Large intestine (tissue), 3 donors: Measurements from ENCODE around the gene C21orf91. TPM values are rescaled to one million over a fixed set of nuclear protein-coding genes. Genes with fewer than 3 reads are reported as not detected.

Source experiments
- DNase-seq, 2 donors: peaks; one replicate each; pipeline versions ENCODE4 v3.0.0 to v3.0.0-alpha.2; 2013
- H3K27ac ChIP-seq: one replicate; pipeline ENCODE4 v1.5.1; 2013; ENCODE audit warnings: low read length
- H3K27me3 ChIP-seq: 2 replicates; pipeline ENCODE4 v1.6.1; 2013; ENCODE audit warnings: low read length; ENCODE audit not compliant: control insufficient read depth, insufficient read depth
- H3K36me3 ChIP-seq: 2 replicates; pipeline ENCODE4 v1.6.1; 2013; ENCODE audit warnings: low read length; ENCODE audit not compliant: control insufficient read depth, insufficient read depth
- H3K4me1 ChIP-seq: one replicate; pipeline ENCODE4 v1.6.1; 2013; ENCODE audit warnings: low read length; ENCODE audit not compliant: control insufficient read depth, insufficient read depth
- H3K4me3 ChIP-seq: one replicate; pipeline ENCODE4 v1.5.1; 2013; ENCODE audit warnings: low read length
- H3K9me3 ChIP-seq: one replicate; pipeline ENCODE4 v1.6.1; 2013; ENCODE audit warnings: mild to moderate bottlenecking, low read depth, low read length, moderate library complexity; ENCODE audit not compliant: control insufficient read depth
- WGBS: methylation state at CpG from one replicate; pipeline ENCODE4 v1.1.5; 2013; ENCODE audit warnings: low lambda C conversion rate; ENCODE audit not compliant: insufficient coverage; 5-methylcytosine and 5-hydroxymethylcytosine counted together
- polyA plus RNA-seq: library from polyadenylated mRNA; unstranded; fragments of 120-200 nt; gene quantifications from one replicate; pipeline ENCODE4 v1.2.1, GENCODE V29; 2013

C21orf91 gene
- polyA plus RNA-seq, 1 donor, result 9.7 TPM

- WGBS, result no CpG with 5 or more reads among the region's 2 CpGs
- no peak for DNase-seq
- H3K27me3 ChIP-seq, result no peaks in the 10 kb centered on the region
- H3K27ac ChIP-seq, result no peak overlapping the region
- peaks cover 9% of the 10 kb centered on the region for H3K36me3 ChIP-seq
- H3K4me1 ChIP-seq, result no peaks in the 10 kb centered on the region
- no peak overlapping the region for H3K4me3 ChIP-seq
- H3K9me3 ChIP-seq, result no peaks in the 10 kb centered on the region
Observed at GRCh38 chr21:17786851-17787181, 32.3 kb downstream of the C21orf91 start.

DNA sequence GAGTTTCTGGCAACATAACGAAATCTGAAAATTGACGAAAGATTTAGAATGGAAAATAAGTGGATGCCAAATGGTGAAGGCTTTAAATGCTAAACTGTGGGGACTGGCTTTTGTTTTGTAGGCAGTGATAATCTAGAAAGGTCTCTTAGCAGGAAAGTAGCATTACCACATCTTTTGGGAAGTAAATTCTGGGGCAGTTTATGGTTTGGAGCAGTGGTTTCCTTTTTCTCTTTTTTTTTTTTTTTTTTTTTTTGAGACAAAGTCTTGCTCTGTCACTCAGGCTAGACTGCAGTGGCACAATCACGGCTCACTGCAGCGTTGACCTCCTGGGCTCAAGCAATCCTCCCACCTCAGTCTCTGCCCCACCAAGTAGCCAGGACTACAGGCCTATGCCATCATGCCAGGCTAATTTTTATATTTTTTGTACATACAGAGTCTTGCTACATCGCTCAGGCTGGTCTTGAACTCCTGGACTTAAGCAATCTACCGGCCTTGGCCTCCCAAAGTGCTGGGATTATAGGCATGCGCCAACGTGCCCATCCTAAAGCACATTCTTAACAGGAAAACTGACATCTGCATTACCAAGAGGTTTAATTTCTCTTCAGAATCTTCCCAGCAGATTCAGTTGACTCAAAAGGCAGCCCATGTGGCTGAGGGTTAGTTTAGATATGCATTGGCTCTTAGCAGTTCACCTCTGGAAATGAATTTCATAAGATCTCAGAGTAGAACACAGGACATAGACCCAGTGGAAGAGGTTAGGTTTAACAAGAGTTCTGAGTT, 32.9 kb downstream of the C21orf91 start:
- H3K4me3 ChIP-seq, result no peak overlapping the region
- H3K36me3 ChIP-seq, result peaks cover 9% of the 10 kb centered on the region
- no peak for DNase-seq
- H3K27me3 ChIP-seq, result no peaks in the 10 kb centered on the region
- WGBS, result 100% methylated on average over 1 of the region's 8 CpGs
- H3K9me3 ChIP-seq, result no peaks in the 10 kb centered on the region
- H3K27ac ChIP-seq, result no peak overlapping the region
- H3K4me1 ChIP-seq, result no peaks in the 10 kb centered on the region

DNA sequence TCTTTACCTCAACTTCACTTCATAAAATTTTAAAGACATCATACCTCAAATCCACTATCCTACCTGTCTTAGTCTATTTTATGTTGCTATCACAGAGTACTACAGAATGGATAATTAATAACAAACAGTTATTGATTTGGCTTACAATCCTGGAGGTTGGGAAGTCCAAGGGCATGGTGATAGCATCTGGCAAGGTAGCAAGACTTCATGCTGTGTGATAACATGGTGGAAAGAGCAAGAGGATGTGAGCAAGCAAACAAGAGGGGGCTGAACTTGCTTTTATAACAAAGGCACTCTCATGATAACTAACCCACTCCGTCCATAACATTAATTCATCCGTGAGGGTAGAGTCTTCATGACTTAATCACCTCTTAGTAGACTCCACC, 33.8 kb downstream of the C21orf91 start:
- DNase-seq, result no peak
- WGBS, result no CpG with 5 or more reads among the region's 2 CpGs
- Histone ChIP-seq H3K4me3 (no peak overlapping the region), H3K9me3 (no peaks in the 10 kb centered on the region), H3K27ac (no peak overlapping the region), H3K4me1 (no peaks in the 10 kb centered on the region), H3K27me3 (no peaks in the 10 kb centered on the region), H3K36me3 (peaks cover 9% of the 10 kb centered on the region)

DNA sequence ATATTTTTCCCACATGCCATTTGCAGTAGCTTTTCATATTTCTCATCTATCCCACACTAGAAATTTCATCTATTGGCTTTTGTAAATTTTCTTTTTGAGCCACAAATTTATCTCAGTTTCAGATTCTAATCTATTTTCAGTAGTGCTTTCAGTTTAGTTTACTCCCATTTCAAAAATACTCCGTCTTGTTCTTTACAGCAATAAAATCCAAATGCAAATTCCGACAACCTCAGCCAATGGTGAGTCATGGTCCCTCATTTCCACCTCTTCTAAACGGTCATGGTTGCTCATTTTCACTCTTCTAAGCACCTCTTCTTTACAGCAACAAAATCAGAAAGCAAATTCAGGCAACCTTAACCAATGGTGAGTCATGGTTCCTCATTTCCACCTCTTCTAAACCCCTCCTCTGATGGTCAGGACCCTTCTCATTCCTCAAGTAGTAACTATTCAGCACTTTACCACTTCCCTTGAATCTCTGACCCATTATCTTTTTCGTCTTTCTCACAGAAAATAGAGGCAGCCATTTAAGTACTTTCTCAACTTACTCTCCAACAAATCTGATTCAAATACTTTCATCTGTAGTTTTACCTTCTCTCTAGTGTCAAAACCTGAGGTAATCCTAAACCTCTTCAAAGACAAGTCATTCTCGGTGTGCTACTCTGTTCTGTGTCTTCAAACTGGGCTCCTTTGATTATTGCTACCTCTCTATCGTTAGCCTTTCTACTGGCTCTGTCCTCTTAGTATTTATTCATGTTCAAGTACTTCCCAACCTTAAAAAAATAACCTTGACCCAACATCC, 34.4 kb downstream of the C21orf91 start:
- no peaks in the 10 kb centered on the region for H3K27me3 ChIP-seq
- no peak overlapping the region for H3K27ac ChIP-seq
- no peaks in the 10 kb centered on the region for H3K9me3 ChIP-seq
- peaks cover 9% of the 10 kb centered on the region for H3K36me3 ChIP-seq
- H3K4me1 ChIP-seq, result no peaks in the 10 kb centered on the region
- 88% methylated on average over 5 of the region's 6 CpGs for WGBS
- no peak overlapping the region for H3K4me3 ChIP-seq
- no peak for DNase-seq

- Histone ChIP-seq H3K9me3 (no peaks in the 10 kb centered on the region), H3K27me3 (no peaks in the 10 kb centered on the region), H3K36me3 (peaks cover 9% of the 10 kb centered on the region), H3K4me3 (no peak overlapping the region), H3K4me1 (no peaks in the 10 kb centered on the region), H3K27ac (no peak overlapping the region)
- no peak for DNase-seq
- 82% methylated on average over 2 of the region's 5 CpGs for WGBS
Observed at GRCh38 chr21:17784180-17784598, 35.0 kb downstream of the C21orf91 start.

- DNase-seq, result no peak
- Histone ChIP-seq H3K27ac (no peak overlapping the region), H3K4me3 (no peak overlapping the region), H3K9me3 (no peaks in the 10 kb centered on the region), H3K36me3 (peaks cover 9% of the 10 kb centered on the region), H3K4me1 (no peaks in the 10 kb centered on the region), H3K27me3 (no peaks in the 10 kb centered on the region)
- WGBS, result no CpG with 5 or more reads among the region's 2 CpGs
Observed at GRCh38 chr21:17783481-17784179, 35.5 kb downstream of the C21orf91 start.

DNA sequence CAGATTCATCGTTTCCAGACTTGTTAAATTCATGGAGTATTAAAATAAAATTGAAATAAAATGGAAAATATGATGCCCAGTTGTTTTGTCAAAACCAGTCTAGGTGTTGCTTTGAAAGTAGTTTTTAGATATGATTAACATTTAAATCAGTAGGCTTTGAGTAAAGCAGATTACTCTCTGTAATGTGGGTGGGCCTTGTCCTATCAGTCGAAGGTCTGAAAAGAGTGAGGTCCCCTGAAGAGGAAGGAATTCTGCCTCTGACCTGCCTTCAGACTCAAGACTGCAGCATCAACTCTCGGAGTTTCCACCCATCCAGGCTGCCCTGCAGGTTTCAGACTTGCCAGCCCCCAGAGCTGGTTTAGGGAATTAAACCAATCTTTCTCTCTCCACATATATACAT, 36.2 kb downstream of the C21orf91 start:
- H3K27me3 ChIP-seq, result no peaks in the 10 kb centered on the region
- WGBS, result no CpG with 5 or more reads among the region's 3 CpGs
- no peaks in the 10 kb centered on the region for H3K4me1 ChIP-seq
- DNase-seq, result no peak
- H3K27ac ChIP-seq, result no peak overlapping the region
- H3K36me3 ChIP-seq, result peaks cover 9% of the 10 kb centered on the region
- no peaks in the 10 kb centered on the region for H3K9me3 ChIP-seq
- H3K4me3 ChIP-seq, result no peak overlapping the region

GRCh38 chr21:17782051-17782450, 37.1 kb downstream of the C21orf91 start:
- WGBS, result no CpG with 5 or more reads among the region's 1 CpG

GRCh38 chr21:17781524-17781923, 37.6 kb downstream of the C21orf91 start:
- Histone ChIP-seq H3K4me3 (no peak overlapping the region), H3K27me3 (no peaks in the 10 kb centered on the region), H3K9me3 (no peaks in the 10 kb centered on the region), H3K36me3 (peaks cover 7% of the 10 kb centered on the region), H3K4me1 (no peaks in the 10 kb centered on the region), H3K27ac (no peak overlapping the region)
- no CpG with 5 or more reads among the region's 5 CpGs for WGBS
- DNase-seq, result no peak

More at GRCh38 chr21:17782051-17782450, 37.1 kb downstream of the C21orf91 start:
- no peaks in the 10 kb centered on the region for H3K27me3 ChIP-seq
- no peak overlapping the region for H3K4me3 ChIP-seq
- peaks cover 9% of the 10 kb centered on the region for H3K36me3 ChIP-seq
- no peak for DNase-seq
- no peaks in the 10 kb centered on the region for H3K9me3 ChIP-seq
- H3K27ac ChIP-seq, result no peak overlapping the region
- no peaks in the 10 kb centered on the region for H3K4me1 ChIP-seq

DNA sequence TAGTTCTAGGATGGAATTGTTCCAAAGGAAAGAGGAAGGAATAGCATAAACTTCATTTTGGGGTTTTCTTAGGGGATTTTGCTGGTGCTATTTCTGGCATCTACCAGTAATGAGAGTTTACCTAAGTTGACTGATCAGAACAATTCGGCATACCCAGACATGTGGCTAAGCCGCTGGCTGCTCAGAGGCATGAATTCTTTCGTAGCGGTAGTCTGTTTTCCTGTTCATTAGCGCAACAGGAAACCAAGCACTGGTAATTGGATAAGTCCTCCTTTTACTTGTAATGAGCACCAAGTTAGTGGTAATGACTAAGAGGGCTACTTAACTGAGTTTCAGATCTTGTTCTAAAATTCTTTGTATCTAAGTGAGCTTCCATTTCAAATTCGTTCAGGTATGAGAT, 38.6 kb downstream of the C21orf91 start:
- H3K4me1 ChIP-seq, result no peaks in the 10 kb centered on the region
- no peak overlapping the region for H3K4me3 ChIP-seq
- DNase-seq, result no peak
- no peaks in the 10 kb centered on the region for H3K9me3 ChIP-seq
- WGBS, result no CpG with 5 or more reads among the region's 6 CpGs
- H3K36me3 ChIP-seq, result peaks cover 2% of the 10 kb centered on the region
- no peak overlapping the region for H3K27ac ChIP-seq
- H3K27me3 ChIP-seq, result no peaks in the 10 kb centered on the region
